H9 (cell line): ENCODE results near the gene REEP1. TPM values are rescaled to one million over a fixed set of nuclear protein-coding genes. Genes with fewer than 3 reads are reported as not detected.

Experiments
- DNase-seq: peaks from one replicate; pipeline ENCODE4 v3.0.0-alpha.2; 2017
- H2AFZ ChIP-seq: one replicate; pipeline ENCODE4 v1.6.1; 2013; ENCODE audit warnings: mild to moderate bottlenecking, low read length, control low read depth, moderate library complexity
- H2AK5ac ChIP-seq: 2 replicates; pipeline ENCODE4 v1.6.1; 2013; ENCODE audit warnings: low read length, control low read depth, mixed read lengths; ENCODE audit not compliant: insufficient read length
- H2BK120ac ChIP-seq: one replicate; pipeline ENCODE4 v1.6.1; 2013; ENCODE audit warnings: low read depth, mild to moderate bottlenecking, low read length, control low read depth, inconsistent platforms; ENCODE audit not compliant: poor library complexity, severe bottlenecking
- H2BK12ac ChIP-seq: 2 replicates; pipeline ENCODE4 v1.6.1; 2013; ENCODE audit warnings: low read length, control low read depth, mixed read lengths, low read depth; ENCODE audit not compliant: insufficient read length
- H2BK15ac ChIP-seq: 2 replicates; pipeline ENCODE4 v1.6.1; 2013; ENCODE audit warnings: low read depth, low read length, control low read depth
- H2BK20ac ChIP-seq: one replicate; pipeline ENCODE4 v1.6.1; 2013; ENCODE audit warnings: low read depth, mild to moderate bottlenecking, low read length, control low read depth, inconsistent platforms; ENCODE audit not compliant: poor library complexity, severe bottlenecking
- H2BK5ac ChIP-seq: 2 replicates; pipeline ENCODE4 v1.6.1; 2013; ENCODE audit warnings: low read length, control low read depth, mixed read lengths; ENCODE audit not compliant: insufficient read length
- H3K14ac ChIP-seq: 2 replicates; pipeline ENCODE4 v1.6.1; 2013; ENCODE audit warnings: low read length, control low read depth; ENCODE audit not compliant: insufficient read depth
- H3K18ac ChIP-seq: 2 replicates; pipeline ENCODE4 v1.6.1; 2013; ENCODE audit warnings: low read depth, mild to moderate bottlenecking, mixed read lengths, low read length, control low read depth; ENCODE audit not compliant: insufficient read length
- H3K23ac ChIP-seq: 2 replicates; pipeline ENCODE4 v1.6.1; 2013; ENCODE audit warnings: low read length, control low read depth, mixed read lengths, low read depth; ENCODE audit not compliant: insufficient read length
- H3K23me2 ChIP-seq: 2 replicates; pipeline ENCODE4 v1.6.1; 2013; ENCODE audit warnings: low read depth, mild to moderate bottlenecking, mixed read lengths, low read length, control low read depth; ENCODE audit not compliant: insufficient read length, poor library complexity, severe bottlenecking
- H3K27ac ChIP-seq: 2 replicates; pipeline ENCODE4 v1.5.1; 2013; ENCODE audit warnings: low read length, control low read depth, mixed read lengths, low read depth; ENCODE audit not compliant: insufficient read length
- H3K27me3 ChIP-seq: 2 replicates; pipeline ENCODE4 v1.6.1; 2013; ENCODE audit warnings: low read length, control low read depth, inconsistent platforms; ENCODE audit not compliant: insufficient read depth
- H3K4ac ChIP-seq: 2 replicates; pipeline ENCODE4 v1.6.1; 2013; ENCODE audit warnings: low read depth, mild to moderate bottlenecking, control low read depth, inconsistent platforms, low read length, moderate library complexity
- H3K4me1 ChIP-seq: 2 replicates; pipeline ENCODE4 v1.6.1; 2013; ENCODE audit warnings: low read length, control low read depth, inconsistent platforms; ENCODE audit not compliant: insufficient read depth
- H3K4me2 ChIP-seq: 2 replicates; pipeline ENCODE4 v1.6.1; 2013; ENCODE audit warnings: low read length, control low read depth, mixed read lengths; ENCODE audit not compliant: insufficient read length, insufficient read depth
- H3K56ac ChIP-seq: 2 replicates; pipeline ENCODE4 v1.6.1; 2013; ENCODE audit warnings: low read depth, mild to moderate bottlenecking, mixed read lengths, low read length, control low read depth; ENCODE audit not compliant: insufficient read length
- H3K79me1 ChIP-seq: 2 replicates; pipeline ENCODE4 v1.6.1; 2013; ENCODE audit warnings: low read depth, mild to moderate bottlenecking, moderate library complexity, low read length, control low read depth, inconsistent platforms; ENCODE audit not compliant: insufficient read depth, poor library complexity, severe bottlenecking
- H3K79me2 ChIP-seq: 2 replicates; pipeline ENCODE4 v1.6.1; 2013; ENCODE audit warnings: low read length, control low read depth, inconsistent platforms; ENCODE audit not compliant: insufficient read depth
- H3K9ac ChIP-seq: 2 replicates; pipeline ENCODE4 v1.6.1; 2013; ENCODE audit warnings: low read length, control low read depth, mixed read lengths; ENCODE audit not compliant: insufficient read length; ENCODE audit errors: extremely low read depth
- H3K9me3 ChIP-seq: one replicate; pipeline ENCODE4 v1.6.1; 2013; ENCODE audit warnings: low read depth, low read length, inconsistent platforms; ENCODE audit not compliant: control insufficient read depth
- H3T11ph ChIP-seq: one replicate; pipeline ENCODE4 v1.6.1; 2013; ENCODE audit warnings: mild to moderate bottlenecking, low read length, control low read depth, inconsistent platforms
- H4K20me1 ChIP-seq: one replicate; pipeline ENCODE4 v1.6.1; 2013; ENCODE audit not compliant: control insufficient read depth, insufficient read length, insufficient read depth
- H4K5ac ChIP-seq: 2 replicates; pipeline ENCODE4 v1.6.1; 2013; ENCODE audit warnings: low read depth, mild to moderate bottlenecking, mixed read lengths, low read length, control low read depth; ENCODE audit not compliant: insufficient read length
- H4K8ac ChIP-seq: replicated peaks from 2 replicates; pipeline ENCODE4 v1.6.1; 2013; ENCODE audit warnings: low read length, control low read depth, mixed read lengths, low read depth; ENCODE audit not compliant: insufficient read length
- H4K91ac ChIP-seq: 2 replicates; pipeline ENCODE4 v1.6.1; 2013; ENCODE audit warnings: low read depth, mild to moderate bottlenecking, moderate library complexity, mixed read lengths, low read length, control low read depth; ENCODE audit not compliant: insufficient read length
- H3K27ac Mint-ChIP-seq, 3 experiments: 2 replicates in 2 of 3; 3 replicates in 1 of 3; pipeline ENCODE4 v1.8.0; 2020 to 2021; ENCODE audit warnings: mixed read lengths in 3 of 3, mild to moderate bottlenecking in 1 of 3, moderate library complexity in 1 of 3
- H3K27me3 Mint-ChIP-seq: 2 replicates; pipeline ENCODE4 v1.8.0; 2021; ENCODE audit warnings: low read depth, mild to moderate bottlenecking, moderate library complexity, mixed read lengths
- H3K36me3 Mint-ChIP-seq, 3 experiments: 2 replicates in 2 of 3; 3 replicates in 1 of 3; pipeline ENCODE4 v1.8.0; 2020 to 2021; ENCODE audit warnings: low read depth in 3 of 3, mixed read lengths in 3 of 3; ENCODE audit not compliant: insufficient read depth in 1 of 3
- H3K4me1 Mint-ChIP-seq, 2 experiments: 2 replicates each; pipeline ENCODE4 v1.8.0; 2020; ENCODE audit warnings: mixed read lengths in 2 of 2
- H3K4me3 Mint-ChIP-seq, 2 experiments: 2 replicates in 1 of 2; 3 replicates in 1 of 2; pipeline ENCODE4 v1.8.0; 2020 to 2021; ENCODE audit warnings: mild to moderate bottlenecking in 2 of 2, mixed read lengths in 2 of 2, moderate library complexity in 1 of 2
- H3K9me3 Mint-ChIP-seq, 2 experiments: 2 replicates in 1 of 2; 3 replicates in 1 of 2; pipeline ENCODE4 v1.8.0; 2020; ENCODE audit warnings: mild to moderate bottlenecking in 2 of 2, mixed read lengths in 2 of 2, moderate library complexity in 1 of 2
- WGBS: extraction: QIAGEN DNeasy Blood & Tissue Kit; methylation state at CpG from one replicate; pipeline ENCODE4 v1.1.7; 2013; ENCODE audit warnings: missing lambda C conversion rate, low lambda C conversion rate, mixed read lengths; ENCODE audit not compliant: insufficient read length; ENCODE audit errors: extremely low coverage; 5-methylcytosine and 5-hydroxymethylcytosine counted together
- total RNA-seq: library from RNA; stranded (reverse); gene quantifications from 2 replicates; pipeline ENCODE4 v1.2.1, GENCODE V29; 2021
- TF ChIP-seq, protein P1 (sequence below): fragments of 200-600 bp; sonication (generic); conservative IDR thresholded peaks from 3 replicates; pipeline ENCODE4 v1.8.0; 2021; ENCODE audit warnings: antibody characterized with exemption, mild to moderate bottlenecking

Gene REEP1
- total RNA-seq, 1 experiment from 2014 or later = 1.3 TPM

DNA sequence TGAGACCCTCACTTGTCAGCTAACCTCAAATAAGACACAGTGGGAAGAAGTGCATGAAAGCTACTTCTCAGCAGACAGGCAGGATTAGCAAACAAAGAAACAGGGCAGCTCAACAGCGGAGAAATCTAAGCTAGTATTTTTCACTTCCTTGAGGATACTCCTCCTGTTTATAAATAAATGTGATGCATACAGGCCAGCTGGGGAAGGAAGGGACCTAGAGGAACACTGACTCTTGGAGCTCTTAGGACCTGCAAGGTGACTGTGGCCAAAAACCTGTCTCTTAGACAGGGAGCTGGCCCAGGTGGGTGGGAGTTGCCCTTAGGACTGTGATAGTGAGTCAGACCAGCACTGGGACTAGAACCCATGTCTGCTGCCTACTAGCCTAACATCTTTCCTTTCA lies 4.8 kb downstream of the REEP1 start:
- H3K9me3 ChIP-seq = no peaks in the 10 kb centered on the region
- no peak overlapping the region for H3K4me3 Mint-ChIP-seq
- H3K14ac ChIP-seq = no peak overlapping the region
- no peak overlapping the region for H2AK5ac ChIP-seq
- H3K79me1 ChIP-seq = no peaks in the 10 kb centered on the region
- no peak overlapping the region for H3K27ac Mint-ChIP-seq
- H2BK12ac ChIP-seq = no peak overlapping the region
- H3K4me1 ChIP-seq = 0 out of 2 replicates have a peak, but pooled peaks cover 3% of the 10 kb centered on the region
- no peak overlapping the region for H2BK120ac ChIP-seq
- no peaks in the 10 kb centered on the region for H4K20me1 ChIP-seq
- H3K56ac ChIP-seq = no peak overlapping the region
- H3K4me1 Mint-ChIP-seq = peaks cover 12 to 15% of the 10 kb centered on the region in 2 experiments
- no peak overlapping the region for H4K91ac ChIP-seq
- H4K8ac ChIP-seq = no peak overlapping the region
- no peak overlapping the region for H3K27ac ChIP-seq
- H2BK5ac ChIP-seq = no peak overlapping the region
- TF ChIP-seq, protein P1, sequence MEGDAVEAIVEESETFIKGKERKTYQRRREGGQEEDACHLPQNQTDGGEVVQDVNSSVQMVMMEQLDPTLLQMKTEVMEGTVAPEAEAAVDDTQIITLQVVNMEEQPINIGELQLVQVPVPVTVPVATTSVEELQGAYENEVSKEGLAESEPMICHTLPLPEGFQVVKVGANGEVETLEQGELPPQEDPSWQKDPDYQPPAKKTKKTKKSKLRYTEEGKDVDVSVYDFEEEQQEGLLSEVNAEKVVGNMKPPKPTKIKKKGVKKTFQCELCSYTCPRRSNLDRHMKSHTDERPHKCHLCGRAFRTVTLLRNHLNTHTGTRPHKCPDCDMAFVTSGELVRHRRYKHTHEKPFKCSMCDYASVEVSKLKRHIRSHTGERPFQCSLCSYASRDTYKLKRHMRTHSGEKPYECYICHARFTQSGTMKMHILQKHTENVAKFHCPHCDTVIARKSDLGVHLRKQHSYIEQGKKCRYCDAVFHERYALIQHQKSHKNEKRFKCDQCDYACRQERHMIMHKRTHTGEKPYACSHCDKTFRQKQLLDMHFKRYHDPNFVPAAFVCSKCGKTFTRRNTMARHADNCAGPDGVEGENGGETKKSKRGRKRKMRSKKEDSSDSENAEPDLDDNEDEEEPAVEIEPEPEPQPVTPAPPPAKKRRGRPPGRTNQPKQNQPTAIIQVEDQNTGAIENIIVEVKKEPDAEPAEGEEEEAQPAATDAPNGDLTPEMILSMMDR = no peak
- H4K5ac ChIP-seq = no peak overlapping the region
- H3K9ac ChIP-seq = no peak overlapping the region
- no peaks in the 10 kb centered on the region; a peak in 1 of 7 replicates for H3K36me3 Mint-ChIP-seq
- WGBS = no CpG with 5 or more reads among the region's 1 CpG
- H3K27me3 ChIP-seq = peaks cover 12% of the 10 kb centered on the region; the same call in 1 of the 2 replicates
- peaks cover 67% of the 10 kb centered on the region for H3K27me3 Mint-ChIP-seq
- H3T11ph ChIP-seq = no peak overlapping the region
- no peak overlapping the region for H3K18ac ChIP-seq
- no peak overlapping the region for H3K23ac ChIP-seq
- H3K9me3 Mint-ChIP-seq = peaks cover 7 to 8% of the 10 kb centered on the region in 2 experiments
- H3K79me2 ChIP-seq = no peaks in the 10 kb centered on the region
- no peak overlapping the region for H3K4me2 ChIP-seq
- no peak overlapping the region for H2BK20ac ChIP-seq
- peaks cover 6% of the 10 kb centered on the region for H3K23me2 ChIP-seq
- H3K4ac ChIP-seq = no peak overlapping the region
- DNase-seq = no peak
- no peak overlapping the region for H2BK15ac ChIP-seq
- no peak overlapping the region for H2AFZ ChIP-seq
